DMS53 treated with DMSO at 0.1 percent for 48 hours (cell line): ENCODE results near the gene SDC1.
"Not testable (repeated sequence)": the region's sequence is repeated elsewhere in the genome, so short reads cannot be mapped to it uniquely, and the experiment has no call there.

ENCODE experiments used
- DNase-seq: peaks from one replicate; lab custom pipeline; 2025; ENCODE audit not compliant: unreplicated experiment; lab: John Stamatoyannopoulos, UW

Gene SDC1, protein sequence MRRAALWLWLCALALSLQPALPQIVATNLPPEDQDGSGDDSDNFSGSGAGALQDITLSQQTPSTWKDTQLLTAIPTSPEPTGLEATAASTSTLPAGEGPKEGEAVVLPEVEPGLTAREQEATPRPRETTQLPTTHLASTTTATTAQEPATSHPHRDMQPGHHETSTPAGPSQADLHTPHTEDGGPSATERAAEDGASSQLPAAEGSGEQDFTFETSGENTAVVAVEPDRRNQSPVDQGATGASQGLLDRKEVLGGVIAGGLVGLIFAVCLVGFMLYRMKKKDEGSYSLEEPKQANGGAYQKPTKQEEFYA

GRCh38 chr2:20224716-20225293 lies at the start of gene SDC1:
Gene SDC1, minus strand, starts transcription at chr2:20225130. Its CDS starts 263 bp downstream, at chr2:20224867.
- DNase-seq: no peak

GRCh38 chr2:20273042-20273441 lies 48.1 kb upstream of the SDC1 start:
- no peak for DNase-seq

DNA sequence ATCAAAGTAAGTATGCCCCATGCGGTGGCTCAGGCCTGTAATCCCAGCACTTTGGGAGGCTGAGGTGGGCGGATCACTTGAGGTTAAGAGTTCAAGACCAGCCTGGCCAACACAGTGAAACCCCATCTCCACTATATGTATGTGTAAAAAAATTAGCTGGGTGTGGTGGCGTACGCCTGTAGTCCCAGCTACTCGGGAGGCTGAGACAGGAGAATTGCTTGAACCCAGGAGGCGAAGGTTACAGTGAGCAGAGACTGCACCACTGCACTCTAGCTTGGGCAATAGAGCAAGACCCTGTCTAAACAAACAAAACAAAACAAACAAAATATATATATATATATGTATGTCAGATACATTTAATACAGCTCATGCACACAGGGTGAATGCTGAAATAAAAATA lies 43.4 kb upstream of the SDC1 start:
- DNase-seq: not testable (repeated sequence)

- no peak for DNase-seq
Observed at GRCh38 chr2:20267529-20267928, 42.6 kb upstream of the SDC1 start.

GRCh38 chr2:20264629-20265028 lies 39.7 kb upstream of the SDC1 start:
- no peak for DNase-seq

- DNase-seq: no peak
Observed at GRCh38 chr2:20257411-20257810, 32.5 kb upstream of the SDC1 start.

GRCh38 chr2:20254731-20255130 lies 29.8 kb upstream of the SDC1 start:
- no peak for DNase-seq

DNA sequence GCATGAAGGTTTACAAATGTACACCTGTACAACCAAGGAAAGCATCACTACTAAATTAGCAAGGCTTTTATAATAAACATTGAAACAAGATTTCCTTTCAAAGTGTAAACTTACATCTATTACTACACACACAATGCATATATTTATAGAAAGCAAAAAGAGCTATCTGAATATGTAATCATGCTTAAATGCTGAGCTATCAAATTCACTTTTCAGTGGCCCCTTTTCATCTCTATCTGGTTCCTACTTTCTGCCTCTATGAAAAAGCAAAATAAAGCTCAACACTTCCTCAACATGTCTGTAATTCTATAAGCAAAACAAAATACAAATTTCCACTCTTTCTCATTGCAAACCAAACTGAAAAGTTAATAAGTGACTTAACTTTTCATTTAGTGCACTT lies 25.5 kb upstream of the SDC1 start:
- DNase-seq: no peak

DNA sequence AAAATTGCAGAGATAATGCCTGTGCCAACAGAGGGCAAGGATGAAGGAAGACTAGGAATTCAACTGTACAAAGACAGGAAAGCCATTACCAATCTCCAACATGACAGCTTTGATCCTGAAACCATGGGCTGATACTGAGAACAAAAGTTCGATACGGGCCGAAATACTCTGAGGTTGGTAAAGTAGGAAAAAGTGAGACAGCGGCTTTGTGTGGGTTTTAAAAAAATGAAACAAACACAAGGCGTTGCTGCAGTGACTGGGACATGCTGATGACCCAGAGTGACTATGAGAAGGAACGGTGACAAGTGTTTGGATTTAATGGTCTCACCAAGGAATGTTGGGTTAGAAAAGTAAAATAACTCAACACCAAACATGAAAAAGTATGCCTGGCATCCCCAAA lies 24.2 kb upstream of the SDC1 start:
- no peak for DNase-seq

GRCh38 chr2:20247084-20247483 lies 22.2 kb upstream of the SDC1 start:
- DNase-seq: no peak

DNA sequence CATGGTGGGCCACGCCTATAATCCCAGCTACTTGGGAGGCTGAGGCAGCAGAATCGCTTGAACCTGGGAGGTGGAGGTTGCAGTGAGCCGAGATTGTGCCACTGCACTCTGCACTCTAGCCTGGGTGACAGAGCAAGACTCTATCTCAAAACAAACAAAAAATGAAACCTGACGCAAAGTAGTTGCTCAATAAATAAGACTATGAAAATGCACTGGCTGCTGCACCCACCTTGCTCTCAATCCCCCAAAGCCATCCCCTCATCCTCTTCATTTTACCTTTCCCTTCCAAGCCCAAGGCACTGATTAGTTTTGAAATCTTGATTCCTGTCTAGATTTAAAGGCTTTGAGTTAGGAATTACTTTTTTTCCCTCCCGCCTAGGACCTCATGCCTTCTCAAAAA lies 18.7 kb upstream of the SDC1 start:
- not testable (repeated sequence) for DNase-seq

- DNase-seq: no peak
Observed at GRCh38 chr2:20242727-20243377, 17.9 kb upstream of the SDC1 start.

DNA sequence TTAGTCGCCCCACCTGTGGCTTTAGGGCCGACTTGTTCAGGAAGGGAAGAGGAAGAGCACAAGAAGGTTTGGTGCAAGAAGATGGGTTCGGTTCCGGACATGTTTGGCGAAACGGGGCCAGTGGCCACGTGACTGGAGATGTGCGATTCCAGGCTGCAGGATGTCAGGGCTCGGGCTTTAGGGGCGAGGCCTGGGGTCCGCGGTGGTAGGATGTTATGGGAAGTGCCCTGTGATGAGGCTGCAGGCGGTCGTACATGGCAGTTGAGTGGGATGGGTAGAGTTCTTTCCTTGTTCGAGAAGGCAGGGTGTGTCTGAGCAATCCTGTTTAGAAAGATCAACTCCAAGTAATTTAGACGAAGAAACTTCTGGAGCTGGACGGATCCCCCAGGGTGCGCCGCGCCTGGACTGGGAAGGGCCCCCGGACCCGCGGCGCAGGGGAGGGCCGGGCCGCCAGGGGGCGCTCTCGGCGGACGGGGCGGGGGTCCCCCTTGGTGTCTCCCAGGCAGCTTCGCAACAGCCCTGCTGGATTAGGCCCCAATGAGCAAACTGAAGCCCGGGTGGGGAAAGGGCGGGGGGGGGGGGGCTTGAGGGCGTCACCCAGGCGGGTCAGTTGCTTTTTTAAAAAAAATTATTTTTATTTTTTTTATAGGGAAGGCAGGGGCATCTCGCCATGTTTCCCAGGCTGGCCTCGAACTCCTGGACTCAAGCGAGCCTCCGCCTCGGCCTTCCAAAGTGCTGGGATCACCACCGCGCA lies 17.2 kb upstream of the SDC1 start:
- no peak for DNase-seq

DNA sequence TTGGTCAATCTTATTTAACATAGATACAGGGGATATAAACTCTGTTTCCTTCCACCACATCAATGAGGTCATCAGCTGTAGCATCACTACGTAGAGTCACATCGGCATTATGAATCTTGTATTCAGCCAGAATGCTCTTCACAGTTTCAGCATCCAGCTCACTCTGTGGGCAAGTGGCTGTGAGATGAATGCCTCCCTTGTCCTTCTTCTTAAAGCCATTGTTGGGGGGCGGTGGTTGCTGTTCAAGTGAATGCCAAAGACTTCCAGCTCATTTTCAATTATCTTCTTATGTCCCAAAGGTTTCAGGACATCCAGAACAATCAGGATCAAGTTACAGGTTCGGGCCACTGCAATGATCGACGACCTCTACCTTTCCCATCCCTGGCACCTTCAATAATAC lies 15.4 kb upstream of the SDC1 start:
- not testable (repeated sequence) for DNase-seq

DNA sequence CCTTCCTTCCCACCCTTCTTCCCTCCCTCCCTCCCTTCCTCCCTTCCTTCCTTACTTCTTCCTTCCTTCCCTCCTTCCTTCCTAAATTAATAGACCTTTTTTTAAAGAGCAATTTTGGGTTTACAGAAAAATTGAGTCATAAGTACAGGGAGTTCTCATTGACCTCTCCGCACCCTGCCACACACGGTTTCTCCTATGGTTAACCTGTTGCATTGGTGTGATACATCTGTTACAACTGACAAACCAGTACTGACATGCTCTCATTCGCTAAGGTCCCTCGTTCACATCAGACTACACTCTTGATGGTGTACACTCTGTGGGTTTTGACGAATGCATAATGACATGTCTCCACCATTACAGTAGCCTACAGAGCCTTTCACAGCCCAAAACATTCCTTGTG lies 11.6 kb upstream of the SDC1 start:
- DNase-seq: no peak

DNA sequence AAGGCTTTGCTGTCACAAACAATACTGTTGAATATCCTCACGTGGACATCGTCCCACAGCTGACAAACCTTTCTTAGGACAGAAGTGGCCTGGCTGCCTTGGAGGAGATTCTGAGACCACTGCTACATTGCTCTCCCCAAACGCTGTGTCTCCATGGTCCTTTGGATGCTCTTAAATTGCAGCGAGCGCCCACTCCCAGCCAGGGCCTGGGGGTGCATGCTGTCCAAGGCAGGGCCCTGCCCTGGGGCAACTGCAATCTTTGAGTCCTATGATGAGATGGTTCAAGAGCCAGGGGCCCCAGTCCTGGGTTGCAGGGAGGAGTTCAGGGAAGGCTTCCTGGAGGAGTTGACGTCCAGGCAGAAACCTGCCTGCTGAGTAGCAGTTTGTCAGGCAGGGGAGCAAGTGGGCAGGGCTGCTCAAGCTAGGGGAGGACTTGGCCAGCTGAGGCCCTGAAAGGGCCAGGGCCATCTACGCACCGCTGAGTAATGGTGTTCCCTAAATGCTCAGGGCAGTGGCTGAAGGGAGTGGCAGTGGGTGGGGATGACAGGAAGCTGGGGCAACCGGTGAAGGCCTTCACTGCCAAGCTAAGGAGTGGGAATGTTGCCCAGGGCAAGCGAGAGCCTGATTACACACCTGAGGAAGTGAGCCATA lies 10.8 kb upstream of the SDC1 start:
- no peak for DNase-seq

DNA sequence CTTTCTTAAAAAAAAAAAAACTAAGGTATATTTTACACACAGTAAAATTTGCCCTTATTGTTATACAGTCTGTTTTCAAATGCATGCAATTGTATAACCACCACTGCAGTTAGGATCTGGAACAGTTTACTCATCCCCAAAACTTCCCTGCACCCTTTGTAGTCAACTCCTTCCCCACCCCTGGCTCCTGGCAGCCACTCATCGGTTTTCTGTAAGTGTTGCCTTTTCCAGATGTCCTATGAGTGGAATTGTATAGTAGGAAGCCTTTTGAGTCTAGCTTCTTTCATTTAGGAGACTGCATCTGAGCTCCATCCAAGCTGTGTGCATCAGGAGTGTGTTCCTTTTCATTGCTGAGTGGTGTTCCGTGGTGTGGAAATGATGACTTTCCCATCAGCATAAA lies 9.7 kb upstream of the SDC1 start:
- DNase-seq: not testable (repeated sequence)

DNA sequence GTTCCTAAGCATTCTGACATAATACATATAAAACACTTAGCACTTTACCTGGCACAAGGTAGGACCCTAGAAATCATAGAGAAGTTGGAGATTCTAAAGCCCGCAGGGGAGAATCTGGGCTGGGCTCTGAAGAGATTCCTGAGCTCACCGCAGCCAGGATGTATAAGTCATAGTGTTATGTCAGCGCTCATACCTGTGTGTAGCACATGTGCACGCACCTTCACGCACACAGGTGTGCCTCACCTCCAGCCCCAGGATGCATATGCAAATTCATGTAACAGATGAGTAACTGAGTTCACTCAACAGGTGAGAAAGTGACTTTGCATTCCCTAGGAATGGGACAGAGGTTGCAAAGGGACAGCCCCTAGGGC lies 7.9 kb upstream of the SDC1 start:
- no peak for DNase-seq

GRCh38 chr2:20231598-20232026 lies 6.7 kb upstream of the SDC1 start:
- peak; percentile 92 for DNase-seq

DNA sequence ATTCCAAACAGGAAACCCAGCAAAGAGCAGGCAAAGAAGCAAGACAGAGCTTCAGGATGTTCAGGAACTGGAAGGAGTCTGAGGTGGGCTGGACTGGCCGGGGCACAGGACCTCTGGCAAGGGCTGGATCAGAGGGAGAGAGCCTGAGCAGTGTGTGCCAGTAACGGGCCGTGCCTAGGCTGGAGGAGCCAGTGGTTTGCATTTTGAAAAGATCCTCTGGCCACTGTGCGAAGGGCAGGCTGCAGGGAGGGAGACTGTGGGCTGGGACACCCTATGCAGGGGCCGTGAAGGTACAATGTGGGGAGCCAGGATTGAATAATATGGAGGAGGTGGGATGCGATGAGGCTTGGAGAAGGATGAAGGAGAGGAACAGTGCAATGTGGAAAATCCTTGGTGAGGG lies 6.2 kb upstream of the SDC1 start:
- DNase-seq: no peak

GRCh38 chr2:20230114-20230425 lies 5.1 kb upstream of the SDC1 start:
- DNase-seq: no peak
